Fibroblast of lung (primary cell): ENCODE results near the gene MACF1. TPM values are rescaled to one million over a fixed set of nuclear protein-coding genes. Genes with fewer than 3 reads are reported as not detected.

Source experiments
- DNase-seq, 2 donors: peaks; one replicate each; pipeline versions ENCODE4 v3.0.0 to v3.0.0-alpha.2; 2010; ENCODE audit warnings: low read depth in 2 of 2
- H2AFZ ChIP-seq: 2 replicates; pipeline ENCODE4 v1.5.1; 2012; ENCODE audit warnings: low read length, control low read depth, inconsistent platforms
- H3K27ac ChIP-seq: 2 replicates; pipeline ENCODE4 v1.5.1; 2011; ENCODE audit warnings: low read length, control low read depth; ENCODE audit not compliant: insufficient read depth
- H3K27me3 ChIP-seq: 2 replicates; pipeline ENCODE4 v1.5.1; 2011; ENCODE audit warnings: mild to moderate bottlenecking, low read length; ENCODE audit not compliant: control insufficient read depth, insufficient read depth
- H3K36me3 ChIP-seq: 2 replicates; pipeline ENCODE4 v1.5.1; 2011; ENCODE audit warnings: low read length; ENCODE audit not compliant: control insufficient read depth, insufficient read depth
- H3K4me1 ChIP-seq: 2 replicates; pipeline ENCODE4 v1.5.1; 2011; ENCODE audit warnings: low read length; ENCODE audit not compliant: control insufficient read depth, insufficient read depth; ENCODE audit errors: extremely low read depth
- H3K4me2 ChIP-seq: 2 replicates; pipeline ENCODE4 v1.5.1; 2011; ENCODE audit warnings: low read length, control low read depth; ENCODE audit not compliant: insufficient read depth; ENCODE audit errors: extremely low read depth
- H3K4me3 ChIP-seq, 4 experiments: fragments of 200-600 bp in 1 of 4; sonication (generic) in 1 of 4; replicated peaks in 1 of 4; 2 replicates each; pipeline ENCODE4 v1.5.1; 2011 to 2016; ENCODE audit warnings: low read length in 4 of 4, low read depth in 3 of 4, mild to moderate bottlenecking in 3 of 4, control low read depth in 2 of 4, inconsistent platforms in 1 of 4, mixed read lengths in 1 of 4; ENCODE audit not compliant: insufficient read depth in 1 of 4; ENCODE audit errors: control extremely low read depth in 1 of 4
- H3K79me2 ChIP-seq: 2 replicates; pipeline ENCODE4 v1.5.1; 2012; ENCODE audit warnings: mild to moderate bottlenecking, low read length, inconsistent platforms; ENCODE audit not compliant: control insufficient read depth, insufficient read depth
- H3K9ac ChIP-seq: 2 replicates; pipeline ENCODE4 v1.5.1; 2011; ENCODE audit warnings: mild to moderate bottlenecking, low read length, control low read depth; ENCODE audit not compliant: insufficient read depth
- H3K9me3 ChIP-seq: 2 replicates; pipeline ENCODE4 v1.5.1; 2012; ENCODE audit warnings: low read depth, low read length; ENCODE audit not compliant: control insufficient read depth, insufficient read depth
- H4K20me1 ChIP-seq: 2 replicates; pipeline ENCODE4 v1.5.1; 2011; ENCODE audit warnings: low read length; ENCODE audit not compliant: control insufficient read depth, insufficient read depth; ENCODE audit errors: extremely low read depth
- EZH2 ChIP-seq: IDR thresholded peaks from 2 replicates; pipeline ENCODE4 v1.5.1; 2012; ENCODE audit warnings: low read length, control low read depth, mild to moderate bottlenecking; ENCODE audit errors: missing control alignments
- polyA plus RNA-seq, 2 donors: library from polyadenylated mRNA; depleted of rRNA in 1 of 2; stranded (reverse) in 1 of 2; unstranded in 1 of 2; fragments of >200 nt; gene quantifications; 2 replicates each; pipeline ENCODE4 v1.2.1, GENCODE V29; 2011 to 2012; ENCODE audit warnings: missing spikeins in 1 of 2
- total RNA-seq: library from RNA; depleted of rRNA; stranded (reverse); fragments of >200 nt; gene quantifications from 2 replicates; pipeline ENCODE4 v1.2.1, GENCODE V29; 2014
- TF ChIP-seq, protein P1 (sequence below), 2 donors: IDR thresholded peaks in 1 of 2; conservative IDR thresholded peaks in 1 of 2; 1 replicate in 1 of 2; 2 replicates in 1 of 2; pipeline ENCODE4 v1.5.1; 2011 to 2012; ENCODE audit warnings: low read length in 2 of 2, control low read depth in 1 of 2, inconsistent platforms in 1 of 2, low read depth in 1 of 2, mild to moderate bottlenecking in 1 of 2

MACF1 gene
- total and polyA plus RNA-seq, 2 donors (not counting 1 experiment from before 2014, with no cell fraction given): 178 to 414 TPM

DNA sequence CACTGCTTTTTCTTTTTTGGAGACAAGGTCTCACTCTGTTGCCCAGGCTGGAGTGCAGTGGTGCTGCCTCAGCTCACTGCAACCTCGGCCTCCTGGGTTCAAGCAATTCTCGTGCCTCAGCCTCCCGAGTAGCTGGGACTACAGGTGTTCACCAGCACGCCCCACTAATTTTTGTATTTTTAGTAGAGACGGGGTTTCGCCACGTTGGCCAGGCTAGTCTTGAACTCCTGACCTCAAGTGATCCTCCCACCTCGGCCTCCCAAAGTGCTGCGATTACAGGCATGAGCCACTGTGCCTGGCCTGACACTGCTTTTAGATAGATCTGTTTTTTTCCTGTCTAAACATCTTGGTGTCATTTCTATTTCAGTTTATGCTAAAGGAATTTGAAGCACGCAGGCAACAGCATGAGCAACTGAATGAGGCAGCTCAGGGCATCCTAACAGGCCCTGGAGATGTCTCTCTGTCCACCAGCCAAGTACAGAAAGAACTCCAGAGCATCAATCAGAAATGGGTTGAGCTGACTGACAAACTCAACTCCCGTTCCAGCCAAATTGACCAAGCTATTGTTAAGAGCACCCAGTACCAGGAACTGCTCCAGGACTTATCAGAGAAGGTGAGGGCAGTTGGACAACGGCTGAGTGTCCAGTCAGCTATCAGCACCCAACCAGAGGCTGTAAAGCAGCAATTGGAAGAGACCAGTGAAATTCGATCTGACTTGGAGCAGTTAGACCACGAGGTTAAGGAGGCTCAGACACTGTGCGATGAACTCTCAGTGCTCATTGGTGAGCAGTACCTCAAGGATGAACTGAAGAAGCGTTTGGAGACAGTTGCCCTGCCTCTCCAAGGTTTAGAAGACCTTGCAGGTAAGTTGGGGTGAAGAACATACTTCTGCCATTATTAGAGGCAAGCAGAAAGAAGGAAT, 180.8 kb downstream of the MACF1 start:
- TF ChIP-seq, protein P1, sequence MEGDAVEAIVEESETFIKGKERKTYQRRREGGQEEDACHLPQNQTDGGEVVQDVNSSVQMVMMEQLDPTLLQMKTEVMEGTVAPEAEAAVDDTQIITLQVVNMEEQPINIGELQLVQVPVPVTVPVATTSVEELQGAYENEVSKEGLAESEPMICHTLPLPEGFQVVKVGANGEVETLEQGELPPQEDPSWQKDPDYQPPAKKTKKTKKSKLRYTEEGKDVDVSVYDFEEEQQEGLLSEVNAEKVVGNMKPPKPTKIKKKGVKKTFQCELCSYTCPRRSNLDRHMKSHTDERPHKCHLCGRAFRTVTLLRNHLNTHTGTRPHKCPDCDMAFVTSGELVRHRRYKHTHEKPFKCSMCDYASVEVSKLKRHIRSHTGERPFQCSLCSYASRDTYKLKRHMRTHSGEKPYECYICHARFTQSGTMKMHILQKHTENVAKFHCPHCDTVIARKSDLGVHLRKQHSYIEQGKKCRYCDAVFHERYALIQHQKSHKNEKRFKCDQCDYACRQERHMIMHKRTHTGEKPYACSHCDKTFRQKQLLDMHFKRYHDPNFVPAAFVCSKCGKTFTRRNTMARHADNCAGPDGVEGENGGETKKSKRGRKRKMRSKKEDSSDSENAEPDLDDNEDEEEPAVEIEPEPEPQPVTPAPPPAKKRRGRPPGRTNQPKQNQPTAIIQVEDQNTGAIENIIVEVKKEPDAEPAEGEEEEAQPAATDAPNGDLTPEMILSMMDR (conservative IDR thresholded peaks at IDR 0.05 in 1 of 2, IDR thresholded peaks at IDR 0.05 in 1 of 2; ENCODE audit: low read depth in 1 of 2, low read length in 2 of 2): no peak
- TF ChIP-seq EZH2: no peak
- Histone ChIP-seq H3K27ac (peak overlapping the region; percentile 76), H3K36me3 (peaks cover 7% of the 10 kb centered on the region)

DNA sequence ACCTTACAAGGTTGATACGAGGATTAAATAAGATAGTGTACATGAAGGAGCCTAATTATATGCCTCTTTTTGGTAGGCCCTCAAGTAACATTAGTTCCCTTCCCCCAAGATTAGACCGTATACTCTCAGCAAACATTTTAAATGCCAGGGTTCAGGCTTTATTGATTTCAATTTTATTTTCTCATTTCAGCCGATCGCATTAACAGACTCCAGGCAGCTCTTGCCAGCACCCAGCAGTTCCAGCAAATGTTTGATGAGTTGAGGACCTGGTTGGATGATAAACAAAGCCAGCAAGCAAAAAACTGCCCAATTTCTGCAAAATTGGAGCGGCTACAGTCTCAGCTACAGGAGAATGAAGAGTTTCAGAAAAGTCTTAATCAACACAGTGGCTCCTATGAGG, 182.5 kb downstream of the MACF1 start:
- no peaks in the 10 kb centered on the region for H3K9me3 ChIP-seq
- H3K27me3 ChIP-seq: no peaks in the 10 kb centered on the region
- H3K4me1 ChIP-seq: peaks cover 30% of the 10 kb centered on the region
- no peak overlapping the region for H3K4me3 ChIP-seq
- no peak overlapping the region for H3K9ac ChIP-seq
- peak overlapping the region; percentile 11 for H3K4me2 ChIP-seq
- H3K27ac ChIP-seq: peak overlapping the region; percentile 55
- H2AFZ ChIP-seq: no peak overlapping the region
- no peaks in the 10 kb centered on the region for H4K20me1 ChIP-seq
- peaks cover 31% of the 10 kb centered on the region for H3K79me2 ChIP-seq
- no peak for TF ChIP-seq EZH2
- TF ChIP-seq, protein P1 (conservative IDR thresholded peaks at IDR 0.05 in 1 of 2, IDR thresholded peaks at IDR 0.05 in 1 of 2; ENCODE audit: low read depth in 1 of 2, low read length in 2 of 2): no peak
- DNase-seq: no peak
- H3K36me3 ChIP-seq: peaks cover 7% of the 10 kb centered on the region

More for the DNA sequence above, 180.8 kb downstream of the MACF1 start:
- no peak overlapping the region for H2AFZ ChIP-seq
- no peaks in the 10 kb centered on the region for H3K9me3 ChIP-seq
- no peaks in the 10 kb centered on the region for H4K20me1 ChIP-seq
- peaks cover 22% of the 10 kb centered on the region for H3K4me1 ChIP-seq
- H3K27me3 ChIP-seq: no peaks in the 10 kb centered on the region
- peak in 1 of 2 donors; percentile 43 for DNase-seq
- H3K79me2 ChIP-seq: peaks cover 23% of the 10 kb centered on the region
- H3K9ac ChIP-seq: no peak overlapping the region
- peak overlapping the region; percentile 26 for H3K4me2 ChIP-seq
- no peak overlapping the region for H3K4me3 ChIP-seq

DNA sequence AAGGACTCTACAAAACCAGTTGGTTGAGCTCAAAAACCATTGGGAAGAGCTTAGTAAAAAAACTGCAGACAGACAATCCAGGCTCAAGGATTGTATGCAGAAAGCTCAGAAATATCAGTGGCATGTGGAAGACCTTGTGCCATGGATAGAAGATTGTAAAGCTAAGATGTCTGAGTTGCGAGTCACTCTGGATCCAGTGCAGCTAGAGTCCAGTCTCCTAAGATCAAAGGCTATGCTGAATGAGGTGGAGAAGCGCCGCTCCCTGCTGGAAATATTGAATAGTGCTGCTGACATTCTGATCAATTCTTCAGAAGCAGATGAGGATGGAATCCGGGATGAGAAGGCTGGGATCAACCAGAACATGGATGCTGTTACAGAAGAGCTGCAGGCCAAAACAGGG, 183.0 kb downstream of the MACF1 start:
- Histone ChIP-seq H3K4me3 (no peak overlapping the region), H3K9ac (no peak overlapping the region), H3K27ac (peak overlapping the region; percentile 55), H3K27me3 (no peaks in the 10 kb centered on the region), H2AFZ (no peak overlapping the region), H3K9me3 (no peaks in the 10 kb centered on the region), H4K20me1 (no peaks in the 10 kb centered on the region), H3K4me1 (peaks cover 32% of the 10 kb centered on the region), H3K79me2 (peaks cover 32% of the 10 kb centered on the region), H3K36me3 (peaks cover 7% of the 10 kb centered on the region), H3K4me2 (peak overlapping the region; percentile 11)
- TF ChIP-seq, protein P1 (conservative IDR thresholded peaks at IDR 0.05 in 1 of 2, IDR thresholded peaks at IDR 0.05 in 1 of 2; ENCODE audit: low read depth in 1 of 2, low read length in 2 of 2): peak; percentile 20 to 38
- TF ChIP-seq EZH2: no peak
- peak; percentile 80 to 90 for DNase-seq
